ENCODE measurements around the gene TP53RK.

DNA sequence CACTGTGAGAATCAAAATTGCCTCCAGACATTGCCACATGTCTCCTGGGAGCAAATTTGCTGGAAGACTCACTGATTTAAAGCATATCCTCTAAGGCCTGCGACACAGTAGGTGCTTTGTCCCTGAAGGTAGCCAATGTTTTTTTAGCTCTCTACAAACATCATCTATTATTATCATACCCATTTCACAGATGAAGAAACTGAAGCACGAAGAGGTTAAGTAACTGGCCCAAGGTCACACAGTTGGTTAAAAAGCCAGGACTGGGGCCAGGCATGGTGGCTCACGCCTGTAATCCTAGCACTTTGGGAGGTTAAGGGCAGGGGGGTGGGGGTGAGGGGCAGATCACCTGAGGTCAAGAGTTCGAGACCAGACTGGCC is 50.4 kb downstream of the TP53RK start:
- TF ChIP-seq, protein P1, sequence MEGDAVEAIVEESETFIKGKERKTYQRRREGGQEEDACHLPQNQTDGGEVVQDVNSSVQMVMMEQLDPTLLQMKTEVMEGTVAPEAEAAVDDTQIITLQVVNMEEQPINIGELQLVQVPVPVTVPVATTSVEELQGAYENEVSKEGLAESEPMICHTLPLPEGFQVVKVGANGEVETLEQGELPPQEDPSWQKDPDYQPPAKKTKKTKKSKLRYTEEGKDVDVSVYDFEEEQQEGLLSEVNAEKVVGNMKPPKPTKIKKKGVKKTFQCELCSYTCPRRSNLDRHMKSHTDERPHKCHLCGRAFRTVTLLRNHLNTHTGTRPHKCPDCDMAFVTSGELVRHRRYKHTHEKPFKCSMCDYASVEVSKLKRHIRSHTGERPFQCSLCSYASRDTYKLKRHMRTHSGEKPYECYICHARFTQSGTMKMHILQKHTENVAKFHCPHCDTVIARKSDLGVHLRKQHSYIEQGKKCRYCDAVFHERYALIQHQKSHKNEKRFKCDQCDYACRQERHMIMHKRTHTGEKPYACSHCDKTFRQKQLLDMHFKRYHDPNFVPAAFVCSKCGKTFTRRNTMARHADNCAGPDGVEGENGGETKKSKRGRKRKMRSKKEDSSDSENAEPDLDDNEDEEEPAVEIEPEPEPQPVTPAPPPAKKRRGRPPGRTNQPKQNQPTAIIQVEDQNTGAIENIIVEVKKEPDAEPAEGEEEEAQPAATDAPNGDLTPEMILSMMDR (IDR thresholded peaks at IDR 0.05) = no peak
- no peak for TF ChIP-seq POLR2A (IDR thresholded peaks at IDR 0.05)

Data from body of pancreas (tissue), 4 donors.